IMR-90 (cell line): Measurements from ENCODE around the gene SOD2. TPM values are rescaled to one million over a fixed set of nuclear protein-coding genes. Genes with fewer than 3 reads are reported as not detected.

Experiments
- ATAC-seq: fragments of 200-7000 bp; cut with Tn5 transposase; 2 replicates; pipeline ENCODE4 v1.9.1; 2020; ENCODE audit warnings: low read depth, mild to moderate bottlenecking, moderate library complexity
- BruUV-seq: library from RNA; stranded (reverse); fragments of 400-500 nt; replicated peaks from 2 replicates; lab custom pipeline; 2021; lab: Mats Ljungman, UMichigan
- CTCF ChIA-PET: fragments of 300-600 bp; formaldehyde crosslinking; extraction: SDS; loops from one replicate; lab custom pipeline; 2021; ENCODE audit warnings: antibody characterized with exemption; lab: Yijun Ruan, JAX
- POLR2A ChIA-PET: fragments of 300-600 bp; sonication (Branson Sonifier 250); formaldehyde crosslinking; loops from one replicate; lab custom pipeline; 2022; ENCODE audit warnings: antibody characterized with exemption; ENCODE audit not compliant: unreplicated experiment; lab: Charles Lee
- DNase-seq: peaks from one replicate; pipeline ENCODE4 v3.0.0; 2013
- H2AFZ ChIP-seq: replicated peaks from 2 replicates; pipeline ENCODE3; 2013; ENCODE audit warnings: low read length, mild to moderate bottlenecking; ENCODE audit not compliant: poor library complexity
- H2AK5ac ChIP-seq: 2 replicates; pipeline ENCODE4 v1.6.1; 2013; ENCODE audit warnings: low read depth, low read length, inconsistent platforms
- H2AK9ac ChIP-seq: replicated peaks from 2 replicates; pipeline ENCODE3; 2013; ENCODE audit warnings: mild to moderate bottlenecking, low read depth, low read length, moderate library complexity; ENCODE audit not compliant: poor library complexity
- H2BK120ac ChIP-seq: 2 replicates; pipeline ENCODE4 v1.6.1; 2013; ENCODE audit warnings: low read depth, low read length, inconsistent platforms
- H2BK15ac ChIP-seq: 3 replicates; pipeline ENCODE4 v1.6.1; 2013; ENCODE audit warnings: low read depth, low read length, inconsistent platforms
- H2BK20ac ChIP-seq: 2 replicates; pipeline ENCODE4 v1.6.1; 2013; ENCODE audit warnings: low read depth, mild to moderate bottlenecking, inconsistent platforms, low read length, moderate library complexity
- H2BK5ac ChIP-seq: 2 replicates; pipeline ENCODE4 v1.6.1; 2013; ENCODE audit warnings: mild to moderate bottlenecking, low read depth, low read length, inconsistent platforms; ENCODE audit not compliant: poor library complexity, severe bottlenecking
- H3K14ac ChIP-seq: replicated peaks from 2 replicates; pipeline ENCODE4 v1.6.1; 2013; ENCODE audit warnings: low read depth, low read length, inconsistent platforms
- H3K18ac ChIP-seq: 2 replicates; pipeline ENCODE4 v1.6.1; 2013; ENCODE audit warnings: low read depth, low read length, control low read depth
- H3K23ac ChIP-seq: 2 replicates; pipeline ENCODE4 v1.6.1; 2013; ENCODE audit warnings: low read depth, low read length, inconsistent platforms
- H3K27ac ChIP-seq: 2 replicates; pipeline ENCODE4 v1.5.1; 2013; ENCODE audit warnings: mild to moderate bottlenecking, control low read depth, low read length; ENCODE audit not compliant: insufficient read depth
- H3K27me3 ChIP-seq: 2 replicates; pipeline ENCODE4 v1.6.1; 2013; ENCODE audit warnings: low read length; ENCODE audit not compliant: control insufficient read depth, insufficient read depth
- H3K36me3 ChIP-seq: 2 replicates; pipeline ENCODE4 v1.6.1; 2013; ENCODE audit warnings: low read length, mixed read lengths; ENCODE audit not compliant: control insufficient read depth, insufficient read depth
- H3K4ac ChIP-seq: 2 replicates; pipeline ENCODE4 v1.6.1; 2013; ENCODE audit warnings: low read depth, low read length, inconsistent platforms
- H3K4me1 ChIP-seq: 2 replicates; pipeline ENCODE4 v1.6.1; 2013; ENCODE audit warnings: low read length, mixed read lengths; ENCODE audit not compliant: control insufficient read depth, insufficient read depth
- H3K4me2 ChIP-seq: 2 replicates; pipeline ENCODE4 v1.6.1; 2013; ENCODE audit warnings: low read depth, mild to moderate bottlenecking, control low read depth, low read length, moderate library complexity
- H3K4me3 ChIP-seq: 2 replicates; pipeline ENCODE4 v1.5.1; 2013; ENCODE audit warnings: low read depth, mild to moderate bottlenecking, control low read depth, low read length, moderate library complexity; ENCODE audit not compliant: insufficient read depth
- H3K56ac ChIP-seq: 2 replicates; pipeline ENCODE4 v1.6.1; 2013; ENCODE audit warnings: low read length, inconsistent platforms; ENCODE audit not compliant: insufficient read depth; ENCODE audit errors: extremely low read depth
- H3K79me1 ChIP-seq, 2 experiments: 2 replicates each; pipeline ENCODE4 v1.6.1; 2013; ENCODE audit warnings: low read length in 2 of 2, inconsistent platforms in 1 of 2, low read depth in 1 of 2
- H3K9ac ChIP-seq: 2 replicates; pipeline ENCODE4 v1.6.1; 2013; ENCODE audit warnings: low read depth, low read length, control low read depth
- H3K9me1 ChIP-seq: 2 replicates; pipeline ENCODE4 v1.6.1; 2013; ENCODE audit warnings: low read length, inconsistent platforms; ENCODE audit not compliant: insufficient read depth
- H3K9me3 ChIP-seq: 2 replicates; pipeline ENCODE4 v1.6.1; 2013; ENCODE audit warnings: low read length; ENCODE audit not compliant: control insufficient read depth, insufficient read depth
- H4K20me1 ChIP-seq: 2 replicates; pipeline ENCODE4 v1.6.1; 2013; ENCODE audit warnings: low read length, inconsistent platforms; ENCODE audit not compliant: insufficient read depth
- H4K5ac ChIP-seq: 2 replicates; pipeline ENCODE4 v1.6.1; 2013; ENCODE audit warnings: mild to moderate bottlenecking, low read depth, low read length, control low read depth
- H4K8ac ChIP-seq, 2 experiments: 2 replicates each; pipeline ENCODE4 v1.6.1; 2013; ENCODE audit warnings: low read depth in 2 of 2, low read length in 2 of 2, control low read depth in 1 of 2, inconsistent platforms in 1 of 2
- H4K91ac ChIP-seq: 2 replicates; pipeline ENCODE4 v1.6.1; 2013; ENCODE audit warnings: low read depth, low read length, inconsistent platforms; ENCODE audit not compliant: insufficient read depth
- MXI1 ChIP-seq: IDR thresholded peaks from 2 replicates; pipeline ENCODE4 v1.6.1; 2012; ENCODE audit warnings: low read depth, mild to moderate bottlenecking, low read length, moderate library complexity, borderline replicate concordance
- SMC3 ChIP-seq: fragments of 150-350 bp; IDR thresholded peaks from 2 replicates; pipeline ENCODE4 v1.6.1; 2016; ENCODE audit warnings: low read depth, mild to moderate bottlenecking, antibody characterized with exemption, low read length, moderate library complexity
- WGBS, 2 experiments: methylation state at CpG; one replicate each; pipeline versions ENCODE4 v1.1.5 to v1.1.7; 2013; ENCODE audit warnings: missing lambda C conversion rate in 2 of 2; ENCODE audit not compliant: insufficient read length in 1 of 2; ENCODE audit errors: extremely low coverage in 2 of 2; 5-methylcytosine and 5-hydroxymethylcytosine counted together
- dilution Hi-C: fragments of 300-500 bp; cut with HindIII; formaldehyde crosslinking; loops from one replicate; pipeline ENCODE4 v1.14.3; 2018; ENCODE audit warnings: low sequenced_read_pairs; ENCODE audit not compliant: unreplicated experiment
- in situ Hi-C: fragments of 300-500 bp; cut with MboI; formaldehyde crosslinking; loops from 3 replicates; pipeline ENCODE4 v1.14.3; 2019; ENCODE audit warnings: low sequenced_read_pairs, inconsistent platforms, mixed read lengths
- intact Hi-C: fragments of 100-400 bp; cut with micrococcal nuclease; formaldehyde crosslinking; loops from 2 replicates; pipeline ENCODE4 v1.10.0; 2022
- polyA plus RNA-seq, 3 experiments: library from polyadenylated mRNA; depleted of rRNA; stranded (reverse); fragments of >200 nt; gene quantifications; 2 replicates each; pipeline ENCODE4 v1.2.3, GENCODE V29; 2012; ENCODE audit warnings: low replicate concordance in 1 of 3
- total RNA-seq: library from RNA; depleted of rRNA; stranded (reverse); fragments of >200 nt; gene quantifications from 2 replicates; pipeline ENCODE4 v1.2.3, GENCODE V29; 2012

The SOD2 gene
- total and polyA plus RNA-seq, 2 of the 4 experiments (the other 2 are of a cell fraction): 173 to 243 TPM

DNA sequence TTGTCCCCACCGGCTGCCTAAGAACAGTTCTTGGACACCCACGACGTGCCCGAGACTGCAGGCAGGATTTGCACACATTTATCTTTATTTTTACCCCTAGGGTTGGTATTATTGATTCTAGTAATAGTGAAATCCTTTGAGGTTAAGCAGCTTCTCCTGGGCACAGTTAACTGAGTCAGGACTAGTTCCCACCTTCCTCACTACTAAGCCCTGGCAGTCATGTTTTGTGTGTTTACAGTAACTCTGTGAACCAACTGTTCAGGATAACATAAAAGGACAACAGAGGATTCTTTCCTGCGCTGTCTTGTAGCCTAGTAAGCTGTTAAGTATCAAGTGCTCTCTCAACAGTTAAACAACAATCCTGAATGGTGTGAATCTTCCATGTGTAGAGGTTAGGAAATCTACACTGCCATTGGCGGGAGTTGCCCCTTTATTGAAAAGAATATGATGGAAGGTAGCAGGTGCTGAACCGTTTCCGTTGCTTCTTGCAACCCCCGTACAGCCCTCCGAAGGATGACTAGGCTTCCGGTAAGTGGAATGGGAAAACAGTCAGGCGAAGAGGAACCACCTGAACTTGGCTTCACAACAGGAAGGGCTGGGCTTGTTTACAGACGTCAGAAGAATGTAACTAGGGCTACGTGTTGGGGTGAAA, 979 bp upstream of the SOD2 start (continued):
- TF ChIP-seq SMC3: no peak

DNA sequence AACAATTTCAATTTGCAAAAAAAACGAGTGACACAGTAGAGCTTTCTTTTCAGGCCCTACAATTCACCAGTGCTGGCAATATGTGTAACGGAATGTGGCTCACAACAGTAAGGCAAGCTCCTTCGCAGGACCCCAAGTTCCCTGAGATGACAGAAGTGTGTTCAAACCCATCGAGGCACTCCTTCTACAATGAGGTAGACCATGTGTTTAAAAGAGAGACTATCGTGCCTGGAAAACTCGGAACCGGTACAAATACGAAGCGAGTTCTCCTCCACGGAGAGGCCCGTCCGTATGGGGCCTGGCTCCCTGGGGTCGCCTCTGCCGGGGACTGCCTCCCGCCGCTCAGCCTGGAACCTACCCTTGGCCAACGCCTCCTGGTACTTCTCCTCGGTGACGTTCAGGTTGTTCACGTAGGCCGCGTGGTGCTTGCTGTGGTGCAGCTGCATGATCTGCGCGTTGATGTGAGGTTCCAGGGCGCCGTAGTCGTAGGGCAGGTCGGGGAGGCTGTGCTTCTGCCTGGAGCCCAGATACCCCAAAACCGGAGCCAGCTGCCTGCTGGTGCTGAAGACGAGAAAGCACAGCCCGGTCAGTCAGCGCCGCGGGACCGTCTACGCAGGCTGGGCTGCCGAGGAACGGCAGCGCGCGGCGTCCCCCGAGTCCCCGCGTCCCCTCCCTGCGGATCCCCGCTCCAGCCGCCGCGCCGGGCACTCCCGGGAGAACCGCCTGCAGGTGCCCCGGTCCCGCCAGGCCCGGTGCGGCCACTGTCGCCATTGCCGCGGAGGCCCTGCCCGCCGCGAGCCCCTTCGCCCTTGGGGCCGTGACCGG, 526 bp downstream of the SOD2 start:
- Histone ChIP-seq H2BK120ac (peak overlapping the region; percentile 46; the same call in 1 of the 2 replicates), H4K5ac (peak overlapping the region; percentile 53), H3K36me3 (peaks cover 22% of the 10 kb centered on the region), H3K9me3 (no peaks in the 10 kb centered on the region), H2BK15ac (0 out of 3 replicates have a peak overlapping the region, but pooled peaks have one; percentile 20), H3K56ac (peak overlapping the region; percentile 44; the same call in 1 of the 2 replicates), H3K79me1 (peaks cover 20 to 56% of the 10 kb centered on the region in 2 experiments; a peak in 3 of 4 replicates), H3K23ac (peak overlapping the region; percentile 97), H3K4me2 (peak overlapping the region; percentile 94), H3K9ac (peak overlapping the region; percentile 78), H2BK5ac (peak overlapping the region; percentile 81), H2BK20ac (no peak overlapping the region), H3K14ac (peak overlapping the region; percentile 89), H3K4ac (peak overlapping the region; percentile 74), H2AK9ac (peak overlapping the region; percentile 95), H4K91ac (peak overlapping the region; percentile 66), H3K18ac (peak overlapping the region; percentile 76), H4K8ac (peak overlapping the region in 1 of 2 experiments; percentile 23; a peak in 3 of 4 replicates), H3K4me3 (peak overlapping the region; percentile 99), H3K9me1 (peaks cover 18% of the 10 kb centered on the region), H2AK5ac (peak overlapping the region; percentile 70; the same call in 1 of the 2 replicates), H4K20me1 (peaks cover 11% of the 10 kb centered on the region), H3K4me1 (peaks cover 12% of the 10 kb centered on the region), H3K27ac (peak overlapping the region; percentile 79), H2AFZ (peak overlapping the region; percentile 93), H3K27me3 (no peaks in the 10 kb centered on the region)
- in situ Hi-C loops: loop anchor here (5.0 to 25.0 kb wide), 3 partner anchors 40 to 270 kb away; partner anchors contain the start of genes ACAT2 and IGF2R
- peak; percentile 21 for ATAC-seq
- no TSS peak for BruUV-seq
- intact Hi-C loops: loop anchor here (1.0 to 2.0 kb wide), 2 partner anchors 36 to 68 kb away; no protein-coding TSS in a partner anchor
- TF ChIP-seq MXI1: peak; percentile 79
- no peak for TF ChIP-seq SMC3
- dilution Hi-C loops: no loop called here
- DNase-seq: peak; percentile 42
- CTCF ChIA-PET: interaction anchor here (1.1 to 1.9 kb wide), 3 partner anchors 24 to 141 kb away, joined by 3 to 5 read pairs (median 4); partner anchors contain the start of genes MRPL18 and TCP1
- POLR2A ChIA-PET: no interaction called here
- WGBS, 2 experiments: 3% methylated on average over 41 of the region's 66 CpGs; no CpG with 5 or more reads in 1 of the 2 experiments
